ENCODE results near the gene RHOV. TPM values are rescaled to one million over a fixed set of nuclear protein-coding genes. Genes with fewer than 3 reads are reported as not detected.

RHOV gene
- polyA plus RNA-seq, 1 of the 3 experiments (the other 2 are of a cell fraction), result 0.62 TPM

- Histone ChIP-seq H3K27me3 (ENCODE audit: insufficient read depth) (no peaks in the 10 kb centered on the region), H3K4me1 (ENCODE audit: control insufficient read depth in 1 of 2, insufficient read depth in 2 of 2, low read depth in 1 of 2, low read length in 1 of 2) (no peaks in the 10 kb centered on the region; a peak in 1 of 4 replicates), H4K20me1 (ENCODE audit: insufficient read depth) (no peaks in the 10 kb centered on the region), H3K9me3 (no peaks in the 10 kb centered on the region), H3F3A (replicated peaks; ENCODE audit: insufficient read depth) (no peaks in the 10 kb centered on the region), H2AFZ (ENCODE audit: low read depth) (no peak overlapping the region), H3K79me2 (ENCODE audit: insufficient read depth) (no peaks in the 10 kb centered on the region), H3K27ac (ENCODE audit: low read depth in 2 of 2, low read length in 1 of 2) (no peak overlapping the region), H3K4me2 (no peak overlapping the region), H3K36me3 (replicated peaks in 1 of 2; ENCODE audit: control insufficient read depth in 1 of 2, insufficient read depth in 2 of 2, low read length in 1 of 2) (no peaks in the 10 kb centered on the region), H3K9me2 (no peaks in the 10 kb centered on the region), H3K9ac (no peak overlapping the region), H3K4me3 (ENCODE audit: low read depth in 2 of 2, low read length in 1 of 2) (no peak overlapping the region)
- 100% methylated on average over 1 of the region's 1 CpG for WGBS (ENCODE audit: low lambda C conversion rate)
- ChIA-PET CTCF (no interaction called here), POLR2A (no interaction called here)
- DNase-seq, result no peak
- TF ChIP-seq, protein P1, sequence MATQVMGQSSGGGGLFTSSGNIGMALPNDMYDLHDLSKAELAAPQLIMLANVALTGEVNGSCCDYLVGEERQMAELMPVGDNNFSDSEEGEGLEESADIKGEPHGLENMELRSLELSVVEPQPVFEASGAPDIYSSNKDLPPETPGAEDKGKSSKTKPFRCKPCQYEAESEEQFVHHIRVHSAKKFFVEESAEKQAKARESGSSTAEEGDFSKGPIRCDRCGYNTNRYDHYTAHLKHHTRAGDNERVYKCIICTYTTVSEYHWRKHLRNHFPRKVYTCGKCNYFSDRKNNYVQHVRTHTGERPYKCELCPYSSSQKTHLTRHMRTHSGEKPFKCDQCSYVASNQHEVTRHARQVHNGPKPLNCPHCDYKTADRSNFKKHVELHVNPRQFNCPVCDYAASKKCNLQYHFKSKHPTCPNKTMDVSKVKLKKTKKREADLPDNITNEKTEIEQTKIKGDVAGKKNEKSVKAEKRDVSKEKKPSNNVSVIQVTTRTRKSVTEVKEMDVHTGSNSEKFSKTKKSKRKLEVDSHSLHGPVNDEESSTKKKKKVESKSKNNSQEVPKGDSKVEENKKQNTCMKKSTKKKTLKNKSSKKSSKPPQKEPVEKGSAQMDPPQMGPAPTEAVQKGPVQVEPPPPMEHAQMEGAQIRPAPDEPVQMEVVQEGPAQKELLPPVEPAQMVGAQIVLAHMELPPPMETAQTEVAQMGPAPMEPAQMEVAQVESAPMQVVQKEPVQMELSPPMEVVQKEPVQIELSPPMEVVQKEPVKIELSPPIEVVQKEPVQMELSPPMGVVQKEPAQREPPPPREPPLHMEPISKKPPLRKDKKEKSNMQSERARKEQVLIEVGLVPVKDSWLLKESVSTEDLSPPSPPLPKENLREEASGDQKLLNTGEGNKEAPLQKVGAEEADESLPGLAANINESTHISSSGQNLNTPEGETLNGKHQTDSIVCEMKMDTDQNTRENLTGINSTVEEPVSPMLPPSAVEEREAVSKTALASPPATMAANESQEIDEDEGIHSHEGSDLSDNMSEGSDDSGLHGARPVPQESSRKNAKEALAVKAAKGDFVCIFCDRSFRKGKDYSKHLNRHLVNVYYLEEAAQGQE (IDR thresholded peaks at IDR 0.05; ENCODE audit: low read depth, low read length), result no peak
Observed at GRCh38 chr15:40823572-40824343, 50.3 kb downstream of the RHOV start.

Small RNA genes within 50 kb of the gene (small RNA-seq; reads per million reads assigned to genes)
- 0 reads per million in 7 experiments for gene AC025166.1

Other genes with a start within 250 kb of the RHOV start
- 6.6 and 7.6 TPM in 2 replicates for gene RAD51, start 179.1 kb downstream of the RHOV start, polyA plus RNA-seq (2012; rRNA removed)
- gene RMDN3, start 119.0 kb downstream of the RHOV start, polyA plus RNA-seq (2012; rRNA removed), result 30.0 and 33.0 TPM in 2 replicates
- 0.60 and 0.67 TPM in 2 replicates for gene GCHFR, start 110.2 kb downstream of the RHOV start, polyA plus RNA-seq (2012; rRNA removed)
- 0.06 TPM in 1 of 2 replicates, not detected in the other for gene C15orf62, start 104.3 kb downstream of the RHOV start, polyA plus RNA-seq (2012; rRNA removed)
- gene ZFYVE19, start 67.1 kb downstream of the RHOV start, polyA plus RNA-seq (2012; rRNA removed), result 35.5 and 37.8 TPM in 2 replicates
- gene DNAJC17, start 66.8 kb downstream of the RHOV start, polyA plus RNA-seq (2012; rRNA removed), result 53.1 and 61.6 TPM in 2 replicates
- gene PPP1R14D, start 45.5 kb downstream of the RHOV start, polyA plus RNA-seq (2012; rRNA removed), result not detected in 2 replicates
- gene SPINT1, start 30.2 kb downstream of the RHOV start, polyA plus RNA-seq (2012; rRNA removed), result 0.58 and 2.0 TPM in 2 replicates
- 13.5 and 14.1 TPM in 2 replicates for gene VPS18, start 20.2 kb upstream of the RHOV start, polyA plus RNA-seq (2012; rRNA removed)
- 0.03 TPM in 2 replicates for gene DLL4, start 55.1 kb upstream of the RHOV start, polyA plus RNA-seq (2012; rRNA removed)
- gene CHAC1, start 79.2 kb upstream of the RHOV start, polyA plus RNA-seq (2012; rRNA removed), result 9.3 and 12.3 TPM in 2 replicates
- 4.6 and 5.2 TPM in 2 replicates for gene INO80, start 242.0 kb upstream of the RHOV start, polyA plus RNA-seq (2012; rRNA removed)

Data from SK-N-SH (cell line).